HPDE6-E6E7 (cell line): ENCODE measurements around the gene EYA3.

Source experiments
- DNase-seq: peaks from one replicate; pipeline ENCODE4 v3.0.0; 2011; ENCODE audit warnings: missing footprints; ENCODE audit errors: extremely low spot score

EYA3 gene

DNA sequence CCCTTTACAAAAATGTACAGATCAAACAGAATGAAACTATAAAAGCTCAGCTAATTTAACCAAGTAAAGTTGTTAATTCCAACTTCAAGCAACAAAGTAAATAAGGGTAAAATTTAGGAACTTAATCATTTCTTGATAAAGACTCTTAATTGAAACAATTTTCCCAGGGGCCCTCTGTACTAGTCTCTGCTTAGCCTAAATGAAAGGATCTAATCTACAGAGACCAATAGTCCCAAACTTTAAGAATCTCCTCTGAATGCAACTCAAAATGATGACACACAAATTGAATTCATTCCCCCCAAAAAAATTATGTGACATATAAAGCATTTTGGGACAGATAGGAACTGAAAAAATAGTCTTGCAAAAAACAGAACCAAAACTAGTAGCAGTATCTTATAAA is 16.6 kb downstream of the EYA3 start:
- DNase-seq = no peak

GRCh38 chr1:28070725-28071593 is 17.5 kb downstream of the EYA3 start:
- no peak for DNase-seq

- DNase-seq = no peak
Observed at GRCh38 chr1:28067523-28068090, 20.8 kb downstream of the EYA3 start.

GRCh38 chr1:28066393-28067154 is 21.8 kb downstream of the EYA3 start:
- DNase-seq = no peak

GRCh38 chr1:28064064-28064463 is 24.3 kb downstream of the EYA3 start:
- peak; percentile 25 for DNase-seq

DNA sequence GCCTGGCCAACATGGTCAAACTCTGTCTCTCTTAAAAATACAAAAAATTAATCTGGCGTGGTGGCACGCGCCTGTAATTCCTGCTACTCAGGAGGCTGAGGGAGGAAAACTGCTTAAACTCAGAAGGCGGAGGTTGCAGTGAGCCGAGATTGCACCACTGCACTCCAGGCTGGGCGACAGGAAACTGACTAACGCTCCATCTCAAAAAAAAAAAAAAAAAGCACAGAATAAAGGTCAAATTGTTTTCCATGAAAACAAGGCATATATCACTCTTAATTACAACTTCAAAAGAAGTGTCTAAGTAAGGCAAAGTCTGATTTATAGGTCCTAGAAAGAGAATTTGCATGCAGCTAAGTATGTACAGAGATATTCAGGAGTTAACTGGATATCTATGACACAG is 25.6 kb downstream of the EYA3 start:
- DNase-seq = no peak

DNA sequence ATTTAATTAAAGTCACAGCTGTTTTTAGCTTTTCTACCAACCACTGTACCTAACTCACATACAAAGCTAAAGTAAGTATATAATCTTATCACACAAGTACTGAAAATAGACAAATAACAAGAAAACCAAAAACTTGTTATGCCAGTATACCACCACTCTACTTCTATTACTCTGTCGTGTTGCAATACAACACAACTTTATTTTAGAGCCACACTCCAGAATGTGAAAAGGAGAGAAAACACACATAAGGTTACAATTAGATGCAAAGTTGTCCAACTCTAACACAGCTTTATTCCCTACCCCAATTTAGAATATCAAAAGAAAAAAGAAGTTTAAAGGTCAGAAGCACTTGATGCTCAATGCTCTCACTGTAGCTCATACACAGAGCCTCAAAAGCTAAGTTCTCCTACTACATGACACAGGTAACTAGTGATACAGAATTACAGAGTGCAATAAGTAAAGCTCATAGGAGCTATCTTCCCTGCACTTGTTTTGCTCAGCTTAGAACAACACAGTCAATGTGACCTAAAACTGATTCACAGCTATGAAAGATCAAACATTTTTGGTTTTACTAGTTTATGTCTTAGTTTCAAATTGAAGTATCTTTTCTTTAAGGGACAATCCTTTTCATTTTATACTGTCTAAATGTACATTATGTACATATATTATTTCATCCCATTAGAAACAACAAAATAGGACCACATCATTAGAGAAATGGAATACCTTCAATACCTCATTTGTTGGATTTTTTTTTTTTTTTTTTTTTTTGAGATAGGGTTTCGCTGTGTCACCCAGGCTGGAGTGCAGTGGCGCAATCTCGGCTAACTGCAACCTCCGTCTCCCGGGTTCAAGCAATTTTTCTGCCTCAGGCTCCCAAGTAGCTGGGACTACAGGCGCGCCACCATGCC is 29.2 kb downstream of the EYA3 start:
- no peak for DNase-seq

DNA sequence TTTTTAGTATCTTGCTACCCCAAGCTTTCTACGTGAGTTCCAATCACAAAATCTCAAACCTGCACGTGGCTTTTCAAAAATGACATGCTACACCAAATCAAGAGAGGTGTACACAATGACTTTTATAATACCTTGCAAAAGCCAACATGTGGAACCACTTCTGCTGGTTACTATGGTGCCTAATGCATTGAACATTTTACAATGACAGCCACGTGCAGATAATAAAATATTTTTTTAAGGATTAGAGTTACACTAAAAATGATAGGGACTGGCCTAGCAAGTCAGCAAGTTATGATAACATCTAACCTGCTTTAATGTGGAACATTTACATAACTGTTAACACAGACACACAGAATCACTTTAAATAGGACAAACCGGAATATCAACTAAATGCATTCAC is 30.2 kb downstream of the EYA3 start:
- no peak for DNase-seq

- no peak for DNase-seq
Observed at GRCh38 chr1:28056129-28056925, 32.1 kb downstream of the EYA3 start.

- DNase-seq = no peak
Observed at GRCh38 chr1:28050776-28051175, 37.6 kb downstream of the EYA3 start.

GRCh38 chr1:28046716-28047115 is 41.7 kb downstream of the EYA3 start:
- DNase-seq = no peak

- DNase-seq = no peak
Observed at GRCh38 chr1:28045777-28046176, 42.6 kb downstream of the EYA3 start.

- DNase-seq = no peak
Observed at GRCh38 chr1:28044399-28044798, 44.0 kb downstream of the EYA3 start.

GRCh38 chr1:28039341-28039740 is 49.1 kb downstream of the EYA3 start:
- DNase-seq = no peak

- peak; percentile 4 for DNase-seq
Observed at GRCh38 chr1:28037946-28038345, 50.5 kb downstream of the EYA3 start.

DNA sequence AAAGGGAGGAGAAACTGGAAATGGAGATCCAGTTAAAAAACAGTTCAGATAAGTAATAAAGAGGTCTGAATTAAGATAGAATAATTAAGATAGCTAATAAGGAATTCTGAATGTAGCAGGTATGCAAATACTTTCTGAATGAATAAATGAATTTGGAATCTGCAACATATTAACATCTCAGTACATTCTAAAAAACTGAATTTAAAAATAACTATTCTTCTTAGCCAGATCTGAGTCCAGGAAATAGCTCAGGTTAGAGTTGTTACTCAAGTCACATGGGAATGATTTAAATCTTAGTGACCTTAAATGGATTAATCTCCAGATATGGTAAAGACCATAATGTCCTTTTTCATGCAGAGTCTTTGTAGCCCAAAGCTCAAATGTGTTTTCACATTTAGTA is 51.2 kb downstream of the EYA3 start:
- no peak for DNase-seq

DNA sequence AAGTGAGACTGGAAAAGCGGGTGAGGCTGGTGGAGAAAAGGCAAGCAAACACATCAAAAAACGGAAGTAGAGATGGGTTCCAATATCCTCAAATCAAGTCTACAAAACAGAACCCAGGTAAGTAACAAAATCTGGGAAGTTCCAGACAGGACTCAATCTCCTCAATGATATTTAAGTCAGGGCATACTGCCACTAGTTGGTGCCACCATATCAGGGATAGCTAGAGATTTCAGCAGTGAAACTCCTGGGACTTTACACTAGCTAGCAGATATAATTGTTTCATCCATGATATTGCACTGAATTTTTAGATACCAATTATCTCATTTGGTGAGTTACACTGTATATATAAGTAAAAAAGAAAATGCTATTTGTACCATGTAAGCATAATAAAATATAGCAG is 52.0 kb downstream of the EYA3 start:
- no peak for DNase-seq

- DNase-seq = no peak
Observed at GRCh38 chr1:28035420-28035819, 53.0 kb downstream of the EYA3 start.

GRCh38 chr1:28032281-28032680 is 56.1 kb downstream of the EYA3 start:
- DNase-seq = no peak

DNA sequence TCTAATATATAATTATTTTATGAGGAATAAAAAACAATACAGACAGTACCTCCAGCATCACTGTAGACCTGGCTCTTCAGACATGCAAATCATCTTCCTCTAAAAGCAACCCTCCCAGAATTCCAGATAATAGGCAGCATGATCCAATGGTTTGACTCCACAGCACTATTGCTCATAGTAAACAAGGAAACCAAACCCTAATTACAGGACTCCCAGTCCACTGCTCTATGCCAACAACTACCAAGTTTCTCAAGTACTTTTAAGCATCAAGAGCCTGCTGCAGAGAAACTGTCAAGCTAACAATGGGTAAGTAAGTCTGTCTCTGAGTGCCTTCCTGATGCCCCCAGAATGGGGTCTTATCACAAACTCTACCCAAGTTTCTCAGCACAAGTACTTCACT is 57.2 kb downstream of the EYA3 start:
- DNase-seq = no peak
